VCaP (cell line): ENCODE data around the gene SCARB2.

Experiments used
- H3K27ac ChIP-seq: fragments of 450-650 bp; 2 replicates; pipeline ENCODE4 v1.5.1; 2017
- CTCF ChIP-seq: fragments of 450-650 bp; conservative IDR thresholded peaks from 2 replicates; pipeline ENCODE4 v1.5.1; 2017; ENCODE audit warnings: mild to moderate bottlenecking, moderate library complexity

Gene SCARB2

GRCh38 chr4:76212851-76213414, 691 bp downstream of the SCARB2 start:
- peak overlapping the region; percentile 98 for H3K27ac ChIP-seq
- TF ChIP-seq CTCF: no peak

GRCh38 chr4:76211769-76212708, 1.6 kb downstream of the SCARB2 start:
- H3K27ac ChIP-seq: peak overlapping the region; percentile 98
- no peak for TF ChIP-seq CTCF

- H3K27ac ChIP-seq: peak overlapping the region; percentile 98
Observed at GRCh38 chr4:76210452-76210851, 3.2 kb downstream of the SCARB2 start.

GRCh38 chr4:76209881-76210280, 3.7 kb downstream of the SCARB2 start:
- H3K27ac ChIP-seq: peak overlapping the region; percentile 98
- TF ChIP-seq CTCF: no peak

More at GRCh38 chr4:76210452-76210851, 3.2 kb downstream of the SCARB2 start:
- TF ChIP-seq CTCF: no peak

GRCh38 chr4:76208005-76208765, 5.4 kb downstream of the SCARB2 start:
- TF ChIP-seq CTCF: no peak
- H3K27ac ChIP-seq: peak overlapping the region; percentile 98

GRCh38 chr4:76207549-76207948, 6.1 kb downstream of the SCARB2 start:
- peak overlapping the region; percentile 98 for H3K27ac ChIP-seq
- TF ChIP-seq CTCF: no peak
